A673 (cell line): ENCODE data around the gene FSTL4.

Experiments
- CTCF ChIP-seq: fragments of 300-800, 200-600 bp; sonication (generic); conservative IDR thresholded peaks from 2 replicates; pipeline ENCODE4 v1.5.1; 2017; ENCODE audit warnings: low read depth, mild to moderate bottlenecking, antibody characterized with exemption, low read length, moderate library complexity, mixed read lengths
- EZH2 ChIP-seq: fragments of 200-600 bp; sonication (generic); IDR thresholded peaks from 2 replicates; pipeline ENCODE4 v1.6.1; 2017; ENCODE audit warnings: borderline replicate concordance, low read depth, mild to moderate bottlenecking, mixed read lengths, antibody characterized with exemption, low read length; ENCODE audit not compliant: poor library complexity, severe bottlenecking

GRCh38 chr5:133371371-133372155 lies 240.8 kb downstream of the FSTL4 start:
- TF ChIP-seq CTCF (no peak), EZH2 (no peak)
